SU-DHL-6 (cell line): ENCODE results near the gene SLC41A3.

Experiments used
- H2AFZ ChIP-seq: fragments of 200-600 bp; sonication (generic); 2 replicates; pipeline ENCODE4 v1.6.1; 2014; ENCODE audit warnings: low read depth, mild to moderate bottlenecking, moderate library complexity, mixed read lengths, antibody characterized with exemption, low read length; ENCODE audit not compliant: severe bottlenecking
- H3F3A ChIP-seq: fragments of 200-600 bp; shearing (Covaris generic); 2 replicates; pipeline ENCODE4 v1.6.0; 2016; ENCODE audit warnings: antibody characterized with exemption, mild to moderate bottlenecking; ENCODE audit not compliant: insufficient read depth
- H3K27ac ChIP-seq: fragments of 200-600 bp; sonication (generic); 2 replicates; pipeline ENCODE4 v1.5.1; 2016; ENCODE audit warnings: low read depth, mild to moderate bottlenecking, low read length, moderate library complexity, mixed read lengths
- H3K27me3 ChIP-seq: fragments of 200-600 bp; sonication (generic), shearing (Covaris generic); 2 replicates; pipeline ENCODE4 v1.6.0; 2014; ENCODE audit warnings: mild to moderate bottlenecking, low read length
- H3K36me3 ChIP-seq: fragments of 200-600 bp; sonication (generic); 2 replicates; pipeline ENCODE4 v1.6.1; 2014; ENCODE audit warnings: mild to moderate bottlenecking, low read length, mixed read lengths
- H3K4me2 ChIP-seq: fragments of 300-600, 200-600 bp; shearing (Covaris generic), sonication (generic); 2 replicates; pipeline ENCODE4 v1.6.0; 2014; ENCODE audit warnings: low read length, low read depth, mild to moderate bottlenecking; ENCODE audit not compliant: poor library complexity, severe bottlenecking
- H3K4me3 ChIP-seq: fragments of 200-600 bp; sonication (generic); 2 replicates; pipeline ENCODE4 v1.5.1; 2014; ENCODE audit warnings: antibody characterized with exemption, low read length, mild to moderate bottlenecking, mixed read lengths; ENCODE audit not compliant: insufficient read depth, poor library complexity, severe bottlenecking
- H3K79me2 ChIP-seq: fragments of 200-600 bp; sonication (generic); 2 replicates; pipeline ENCODE4 v1.6.1; 2014; ENCODE audit warnings: mild to moderate bottlenecking, low read length, moderate library complexity; ENCODE audit not compliant: insufficient read depth
- H3K9ac ChIP-seq: fragments of 200-600 bp; sonication (generic); 2 replicates; pipeline ENCODE4 v1.7.0; 2014; ENCODE audit warnings: mild to moderate bottlenecking, low read length
- H3K9me2 ChIP-seq: fragments of 200-600 bp; sonication (generic); replicated peaks from 2 replicates; pipeline ENCODE4 v1.6.1; 2014; ENCODE audit warnings: low read length; ENCODE audit not compliant: insufficient read depth
- H3K9me3 ChIP-seq: fragments of 200-600 bp; sonication (generic); 2 replicates; pipeline ENCODE4 v1.6.1; 2014; ENCODE audit warnings: low read length, mixed read lengths; ENCODE audit not compliant: insufficient read depth
- H4K20me1 ChIP-seq: fragments of 200-600 bp; sonication (generic); 2 replicates; pipeline ENCODE4 v1.6.1; 2014; ENCODE audit warnings: low read depth, mild to moderate bottlenecking, antibody characterized with exemption, low read length, moderate library complexity, mixed read lengths
- CTCF ChIP-seq: fragments of 200-600 bp; sonication (generic); IDR thresholded peaks from one replicate; pipeline ENCODE4 v1.5.1; 2017; ENCODE audit warnings: antibody characterized with exemption, mild to moderate bottlenecking, low read length, moderate library complexity; ENCODE audit not compliant: insufficient read depth, poor library complexity, severe bottlenecking
- EZH2phosphoT487 ChIP-seq: fragments of 200-600 bp; sonication (generic), shearing (Covaris generic); conservative IDR thresholded peaks from 2 replicates; pipeline ENCODE4 v1.6.1; 2018; ENCODE audit warnings: mild to moderate bottlenecking, antibody characterized with exemption, low read length, moderate library complexity, mixed read lengths

SLC41A3 gene

GRCh38 chr3:126104028-126104635 is 20.2 kb upstream of the SLC41A3 start:
- H3K27me3 ChIP-seq = no peaks in the 10 kb centered on the region

DNA sequence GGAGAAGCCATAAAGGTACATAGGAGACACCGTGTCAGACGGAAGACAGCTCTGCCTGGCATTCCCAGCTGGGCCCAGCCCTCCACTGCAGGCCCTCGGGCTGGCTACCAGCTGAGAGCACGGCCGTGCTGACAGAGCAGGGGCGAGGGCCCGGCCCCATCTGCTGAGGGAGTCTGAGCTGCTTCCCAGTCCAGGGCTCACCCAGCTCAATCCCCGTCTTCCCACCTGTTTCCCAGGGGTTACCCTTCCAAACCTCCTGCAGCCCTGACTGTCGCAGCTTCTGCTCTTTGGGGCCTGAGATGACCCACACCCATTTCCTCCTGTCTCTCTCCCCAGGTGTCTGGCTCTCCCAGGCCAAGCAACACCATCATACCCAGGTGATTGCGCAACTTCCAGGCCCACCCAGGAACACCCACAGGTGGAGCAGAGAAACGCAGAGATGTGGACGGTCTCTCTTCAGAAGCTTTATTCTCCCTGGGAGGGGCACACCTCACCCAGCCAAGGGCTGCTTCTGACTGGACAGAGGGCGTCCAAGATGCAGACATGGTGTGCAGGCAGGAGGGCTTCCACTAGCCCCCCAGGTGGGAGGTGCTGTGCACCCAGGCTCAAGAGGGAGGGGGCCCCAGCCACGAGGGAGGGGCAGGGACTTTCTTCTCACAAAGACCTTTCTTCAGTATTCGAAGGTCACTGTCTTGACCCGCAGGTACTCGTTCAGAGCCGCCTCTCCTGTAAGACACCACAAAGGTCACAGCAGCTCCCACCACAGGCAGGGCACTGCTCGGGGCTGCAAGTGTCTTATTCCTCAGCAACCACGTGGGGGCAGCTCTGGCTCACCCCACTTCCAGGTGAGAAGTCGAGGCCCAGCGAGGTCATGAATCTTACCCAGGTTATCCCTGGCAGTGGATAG is 19.4 kb upstream of the SLC41A3 start:
- TF ChIP-seq CTCF (peak; percentile 9), EZH2phosphoT487 (no peak)
- Histone ChIP-seq H4K20me1 (no peaks in the 10 kb centered on the region), H3K9me3 (no peaks in the 10 kb centered on the region), H2AFZ (no peak overlapping the region), H3K4me2 (no peak overlapping the region), H3F3A (no peaks in the 10 kb centered on the region), H3K9ac (no peak overlapping the region), H3K27me3 (no peaks in the 10 kb centered on the region), H3K36me3 (no peaks in the 10 kb centered on the region), H3K79me2 (no peaks in the 10 kb centered on the region), H3K27ac (no peak overlapping the region), H3K9me2 (no peaks in the 10 kb centered on the region), H3K4me3 (no peak overlapping the region)

More at GRCh38 chr3:126104028-126104635, 20.2 kb upstream of the SLC41A3 start:
- no peaks in the 10 kb centered on the region for H4K20me1 ChIP-seq
- no peaks in the 10 kb centered on the region for H3F3A ChIP-seq
- no peak overlapping the region for H2AFZ ChIP-seq
- no peak overlapping the region for H3K27ac ChIP-seq
- H3K79me2 ChIP-seq = no peaks in the 10 kb centered on the region
- no peaks in the 10 kb centered on the region for H3K36me3 ChIP-seq
- no peak overlapping the region for H3K4me2 ChIP-seq
- H3K9me3 ChIP-seq = no peaks in the 10 kb centered on the region
- TF ChIP-seq CTCF (no peak), EZH2phosphoT487 (no peak)
- no peaks in the 10 kb centered on the region for H3K9me2 ChIP-seq
- no peak overlapping the region for H3K9ac ChIP-seq
- H3K4me3 ChIP-seq = no peak overlapping the region

DNA sequence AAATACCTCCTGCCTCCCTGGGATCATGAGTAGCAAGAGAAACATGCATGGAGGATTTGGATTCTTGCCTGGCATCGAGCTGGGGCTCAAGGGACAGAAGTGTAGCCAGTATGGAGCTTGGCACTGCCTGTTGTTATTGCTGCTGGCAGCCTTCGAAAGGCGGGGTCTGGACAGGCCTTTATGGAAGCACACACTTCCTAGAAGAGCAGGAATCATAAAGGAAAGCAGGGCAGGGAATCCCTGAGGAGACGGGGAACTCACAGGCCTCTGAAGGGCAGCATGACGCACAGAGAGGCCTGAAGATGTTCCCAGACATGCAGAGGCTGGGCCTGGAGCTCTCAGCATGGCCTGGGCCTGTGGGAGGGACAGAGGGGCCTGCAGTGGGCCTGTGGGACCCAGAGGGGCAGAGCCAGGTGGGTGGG is 18.6 kb upstream of the SLC41A3 start:
- Histone ChIP-seq H4K20me1 (no peaks in the 10 kb centered on the region), H3K4me2 (no peak overlapping the region), H3K9ac (no peak overlapping the region), H3K36me3 (no peaks in the 10 kb centered on the region), H2AFZ (no peak overlapping the region), H3K9me2 (no peaks in the 10 kb centered on the region), H3K27ac (no peak overlapping the region), H3F3A (no peaks in the 10 kb centered on the region), H3K4me3 (no peak overlapping the region), H3K79me2 (no peaks in the 10 kb centered on the region), H3K9me3 (no peaks in the 10 kb centered on the region), H3K27me3 (no peaks in the 10 kb centered on the region)
- no peak for TF ChIP-seq EZH2phosphoT487
- TF ChIP-seq CTCF = no peak
